H1 (cell line): Measurements from ENCODE around the gene AMIGO2.

ENCODE experiments used
- ASH2L ChIP-seq: fragments of 200-600, 300-600 bp; sonication (generic); IDR thresholded peaks from one replicate; pipeline ENCODE4 v1.7.1; 2017; ENCODE audit warnings: low read length
- CHD2 ChIP-seq: IDR thresholded peaks from 2 replicates; pipeline ENCODE4 v1.6.1; 2012; ENCODE audit warnings: low read length, improper control_type of control experiment
- EP300 ChIP-seq, 2 experiments: IDR thresholded peaks; 1 replicate in 1 of 2; 2 replicates in 1 of 2; pipeline ENCODE4 v1.6.1; 2011 to 2012; ENCODE audit warnings: low read depth in 2 of 2, low read length in 2 of 2, mild to moderate bottlenecking in 2 of 2, borderline replicate concordance in 1 of 2, inconsistent platforms in 1 of 2, moderate library complexity in 1 of 2
- EZH2 ChIP-seq: fragments of 200-600 bp; sonication (generic); IDR thresholded peaks from 2 replicates; pipeline ENCODE4 v1.7.1; 2012; ENCODE audit warnings: low read depth, mild to moderate bottlenecking, moderate library complexity, low read length, inconsistent platforms; ENCODE audit not compliant: severe bottlenecking
- JUND ChIP-seq: IDR thresholded peaks from 2 replicates; pipeline ENCODE4 v1.6.1; 2011; ENCODE audit warnings: mild to moderate bottlenecking, improper control_type of control experiment, low read length
- POLR2AphosphoS5 ChIP-seq: IDR thresholded peaks from 2 replicates; pipeline ENCODE4 v1.6.1; 2011; ENCODE audit warnings: low read depth, low read length
- SIN3A ChIP-seq, 2 experiments: IDR thresholded peaks in 1 of 2; conservative IDR thresholded peaks in 1 of 2; 2 replicates each; pipeline ENCODE4 v1.6.1; 2011 to 2012; ENCODE audit warnings: low read length in 2 of 2, improper control_type of control experiment in 1 of 2, low read depth in 1 of 2, mild to moderate bottlenecking in 1 of 2
- SP4 ChIP-seq: IDR thresholded peaks from 2 replicates; pipeline ENCODE4 v1.6.1; 2012; ENCODE audit warnings: low read length, inconsistent platforms
- TAF7 ChIP-seq: optimal IDR thresholded peaks from 2 replicates; pipeline ENCODE3; 2011; ENCODE audit warnings: low read depth, mild to moderate bottlenecking, inconsistent platforms, low read length, moderate library complexity, borderline replicate concordance
- TF ChIP-seq, protein P1 (sequence below), 3 experiments: IDR thresholded peaks; 1 replicate in 2 of 3; 2 replicates in 1 of 3; pipeline versions ENCODE4 v1.5.1 to v1.6.1; 2011; ENCODE audit warnings: low read length in 3 of 3, mild to moderate bottlenecking in 3 of 3, inconsistent platforms in 2 of 3, low read depth in 1 of 3, moderate library complexity in 1 of 3; ENCODE audit not compliant: insufficient read depth in 1 of 3; ENCODE audit errors: control extremely low read depth in 1 of 3

DNA sequence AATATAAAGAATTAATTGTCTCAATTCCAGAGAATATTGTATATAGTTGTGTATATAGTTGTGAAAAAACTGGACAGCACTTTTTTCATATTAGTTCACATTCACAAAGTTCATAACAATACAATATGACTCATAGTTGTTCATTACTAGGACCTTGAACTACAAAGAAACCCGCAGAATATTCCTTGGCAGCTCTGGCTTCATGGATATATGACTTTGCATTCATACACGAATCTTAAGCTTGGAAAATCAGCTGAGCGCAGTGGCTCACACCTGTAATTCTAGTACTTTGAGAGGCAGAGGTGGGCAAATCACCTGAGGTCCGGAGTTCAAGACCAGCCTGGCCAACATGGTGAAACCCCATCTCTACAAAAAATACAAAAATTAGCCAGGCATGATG is 38.4 kb downstream of the AMIGO2 start:
- TF ChIP-seq SP4 = no peak
- TF ChIP-seq JUND = no peak
- TF ChIP-seq, protein P1, sequence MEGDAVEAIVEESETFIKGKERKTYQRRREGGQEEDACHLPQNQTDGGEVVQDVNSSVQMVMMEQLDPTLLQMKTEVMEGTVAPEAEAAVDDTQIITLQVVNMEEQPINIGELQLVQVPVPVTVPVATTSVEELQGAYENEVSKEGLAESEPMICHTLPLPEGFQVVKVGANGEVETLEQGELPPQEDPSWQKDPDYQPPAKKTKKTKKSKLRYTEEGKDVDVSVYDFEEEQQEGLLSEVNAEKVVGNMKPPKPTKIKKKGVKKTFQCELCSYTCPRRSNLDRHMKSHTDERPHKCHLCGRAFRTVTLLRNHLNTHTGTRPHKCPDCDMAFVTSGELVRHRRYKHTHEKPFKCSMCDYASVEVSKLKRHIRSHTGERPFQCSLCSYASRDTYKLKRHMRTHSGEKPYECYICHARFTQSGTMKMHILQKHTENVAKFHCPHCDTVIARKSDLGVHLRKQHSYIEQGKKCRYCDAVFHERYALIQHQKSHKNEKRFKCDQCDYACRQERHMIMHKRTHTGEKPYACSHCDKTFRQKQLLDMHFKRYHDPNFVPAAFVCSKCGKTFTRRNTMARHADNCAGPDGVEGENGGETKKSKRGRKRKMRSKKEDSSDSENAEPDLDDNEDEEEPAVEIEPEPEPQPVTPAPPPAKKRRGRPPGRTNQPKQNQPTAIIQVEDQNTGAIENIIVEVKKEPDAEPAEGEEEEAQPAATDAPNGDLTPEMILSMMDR (IDR thresholded peaks at IDR 0.05; ENCODE audit: control extremely low read depth in 1 of 3, insufficient read depth in 1 of 3, low read depth in 1 of 3, low read length in 3 of 3) = no peak
- no peak for TF ChIP-seq CHD2
- no peak for TF ChIP-seq EP300 (IDR thresholded peaks at IDR 0.05; ENCODE audit: borderline replicate concordance in 1 of 2, low read depth in 2 of 2, low read length in 2 of 2)
- TF ChIP-seq ASH2L = no peak
- TF ChIP-seq EZH2 = no peak
- TF ChIP-seq POLR2AphosphoS5 = no peak
- no peak for TF ChIP-seq TAF7
- no peak for TF ChIP-seq SIN3A (conservative IDR thresholded peaks at IDR 0.05 in 1 of 2, IDR thresholded peaks at IDR 0.05 in 1 of 2; ENCODE audit: low read depth in 1 of 2, low read length in 2 of 2)
